Right renal pelvis (tissue), 4 donors: ENCODE results near the gene SIPA1. TPM values are rescaled to one million over a fixed set of nuclear protein-coding genes. Genes with fewer than 3 reads are reported as not detected.

ENCODE experiments used
- DNase-seq, 4 donors: peaks; one replicate each; pipeline ENCODE4 v3.0.0-alpha.2; 2013; ENCODE audit warnings: low read depth in 4 of 4, low spot score in 3 of 4, missing footprints in 1 of 4
- polyA plus RNA-seq, 4 donors: library from polyadenylated mRNA; unstranded; fragments of 120-200 nt; gene quantifications; one replicate each; pipeline ENCODE4 v1.2.1, GENCODE V29; 2013; ENCODE audit not compliant: insufficient read length in 4 of 4

Gene SIPA1
- 10 to 100 TPM; 26.9 to 40.3 (median 30.2) TPM for polyA plus RNA-seq

- DNase-seq: peak in 2 of 4 donors; percentile 70 to 72
Observed at GRCh38 chr11:65637794-65638419, at the start of gene SIPA1. TSS of gene SIPA1 (plus strand) at chr11:65638101. CDS start at chr11:65640922, 2,821 bp downstream.

DNA sequence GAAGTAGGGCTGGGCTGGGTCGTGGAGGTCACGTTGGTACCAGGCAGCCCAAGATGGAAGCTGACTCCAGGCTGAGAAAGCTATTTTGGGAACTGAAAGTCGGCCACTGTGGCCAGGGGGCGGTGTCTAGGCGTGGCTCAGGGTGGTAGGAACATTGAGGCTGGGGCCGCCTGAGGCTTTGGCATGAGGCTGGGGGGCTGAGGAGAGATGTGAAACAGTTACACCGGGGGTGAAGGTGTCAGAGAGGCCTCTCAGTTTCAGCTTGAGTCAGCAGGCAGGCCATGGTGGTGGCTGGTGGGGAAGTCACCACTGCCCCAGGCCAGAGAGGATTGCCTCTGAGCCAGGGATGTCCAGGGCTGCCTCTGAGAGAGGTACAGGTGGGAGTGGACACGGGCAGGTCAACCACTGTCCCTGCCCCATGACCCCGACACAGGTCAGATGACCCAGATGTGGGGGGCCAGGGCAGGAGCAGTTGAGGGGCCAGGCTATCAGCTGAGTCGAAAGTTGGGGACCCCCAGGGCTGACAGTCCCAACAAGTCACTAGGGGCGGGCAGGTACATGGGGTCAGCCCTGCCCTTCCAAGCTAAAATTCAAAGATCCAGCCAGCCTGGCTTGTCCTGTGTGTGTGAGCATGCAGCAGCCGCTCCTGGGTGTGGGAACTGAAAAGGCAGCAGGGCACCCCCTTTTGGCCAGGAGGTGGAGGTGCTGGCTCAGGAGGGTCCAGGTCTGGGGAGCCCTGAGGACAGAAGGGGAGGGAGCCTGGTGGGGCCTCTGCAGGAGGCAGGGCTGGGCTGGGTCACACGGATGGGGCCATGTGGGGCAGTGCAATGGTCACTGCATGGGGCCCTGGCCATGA is 49.5 kb upstream of the SIPA1 start:
- DNase-seq: no peak

DNA sequence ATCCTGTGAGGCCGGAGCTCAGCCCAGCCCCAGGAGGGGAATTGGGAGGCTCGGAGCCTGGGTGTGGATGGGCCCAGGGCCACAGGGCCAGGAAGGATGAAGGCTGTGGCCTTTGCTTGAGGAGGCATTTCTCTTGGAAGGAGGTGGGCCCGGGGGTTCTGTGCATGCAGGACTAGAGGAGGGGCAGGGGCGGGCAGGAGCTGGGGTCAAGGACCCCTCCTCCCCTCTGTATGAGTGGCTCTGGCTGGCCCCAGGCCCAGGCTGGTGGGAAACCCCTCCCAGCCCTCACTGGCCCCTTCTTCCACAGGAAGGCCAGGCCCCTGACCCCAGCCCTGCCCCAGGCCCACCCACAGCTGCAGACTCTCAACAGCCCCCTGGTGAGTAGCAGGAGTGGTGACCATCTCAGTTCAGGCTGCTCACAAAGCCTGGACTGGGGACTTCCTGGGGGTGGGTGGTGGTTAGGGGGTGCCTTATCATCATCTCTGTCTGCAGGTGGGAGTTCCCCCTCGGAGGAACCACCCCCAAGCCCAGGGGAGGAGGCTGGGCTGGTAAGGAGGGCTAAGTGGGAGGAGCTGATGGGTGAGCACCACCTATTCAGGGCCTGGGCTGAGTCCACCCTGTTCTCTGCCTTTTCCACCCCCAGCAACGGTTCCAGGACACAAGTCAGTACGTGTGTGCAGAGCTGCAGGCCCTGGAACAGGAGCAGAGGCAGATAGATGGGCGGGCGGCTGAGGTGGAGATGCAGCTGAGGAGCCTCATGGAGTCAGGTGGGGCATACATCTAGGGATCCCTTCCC is 48.3 kb upstream of the SIPA1 start:
- no peak for DNase-seq

- no peak for DNase-seq
Observed at GRCh38 chr11:65590240-65590738, 47.6 kb upstream of the SIPA1 start.

DNA sequence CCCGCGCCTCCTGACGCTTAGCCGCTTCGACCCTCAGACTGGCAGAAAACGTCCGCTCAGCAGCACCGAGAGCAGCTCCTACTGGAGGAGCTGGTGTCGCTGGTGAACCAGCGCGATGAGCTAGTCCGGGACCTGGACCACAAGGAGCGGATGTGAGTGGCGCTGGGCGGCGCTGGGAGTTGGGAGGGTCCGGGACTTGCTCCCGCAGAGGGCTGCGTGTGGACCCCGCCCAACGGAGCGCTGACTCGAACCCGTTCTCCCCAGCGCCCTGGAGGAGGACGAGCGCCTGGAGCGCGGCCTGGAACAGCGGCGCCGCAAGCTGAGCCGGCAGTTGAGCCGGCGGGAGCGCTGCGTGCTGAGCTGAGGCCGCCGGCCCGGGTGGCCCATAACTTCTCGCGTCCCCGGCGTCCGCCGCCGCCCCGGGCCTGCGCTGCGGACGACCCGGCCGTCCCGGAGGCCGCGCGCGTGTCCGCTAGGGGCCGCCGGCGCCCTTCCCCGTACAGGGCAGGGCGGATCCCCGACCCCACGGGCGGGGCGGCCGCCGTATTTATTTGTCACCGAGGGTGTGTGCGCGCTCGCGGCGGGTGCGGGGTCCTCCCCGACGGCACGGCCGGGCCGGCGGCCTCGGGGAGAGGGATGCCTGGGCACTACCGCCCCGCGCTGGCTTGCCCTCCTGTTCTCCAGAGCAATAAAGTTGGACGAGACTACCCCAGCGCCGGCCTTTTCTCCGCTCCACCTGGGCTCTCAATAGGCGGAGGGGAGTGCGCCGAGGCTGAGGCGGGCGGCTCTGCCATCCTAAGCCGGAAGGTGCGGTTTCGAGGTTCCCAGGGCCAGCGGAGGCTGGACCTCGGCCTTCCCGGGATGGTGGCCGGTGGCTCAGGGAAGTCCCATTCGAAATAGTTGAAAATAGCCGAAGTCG is 45.7 kb upstream of the SIPA1 start:
- no peak for DNase-seq

DNA sequence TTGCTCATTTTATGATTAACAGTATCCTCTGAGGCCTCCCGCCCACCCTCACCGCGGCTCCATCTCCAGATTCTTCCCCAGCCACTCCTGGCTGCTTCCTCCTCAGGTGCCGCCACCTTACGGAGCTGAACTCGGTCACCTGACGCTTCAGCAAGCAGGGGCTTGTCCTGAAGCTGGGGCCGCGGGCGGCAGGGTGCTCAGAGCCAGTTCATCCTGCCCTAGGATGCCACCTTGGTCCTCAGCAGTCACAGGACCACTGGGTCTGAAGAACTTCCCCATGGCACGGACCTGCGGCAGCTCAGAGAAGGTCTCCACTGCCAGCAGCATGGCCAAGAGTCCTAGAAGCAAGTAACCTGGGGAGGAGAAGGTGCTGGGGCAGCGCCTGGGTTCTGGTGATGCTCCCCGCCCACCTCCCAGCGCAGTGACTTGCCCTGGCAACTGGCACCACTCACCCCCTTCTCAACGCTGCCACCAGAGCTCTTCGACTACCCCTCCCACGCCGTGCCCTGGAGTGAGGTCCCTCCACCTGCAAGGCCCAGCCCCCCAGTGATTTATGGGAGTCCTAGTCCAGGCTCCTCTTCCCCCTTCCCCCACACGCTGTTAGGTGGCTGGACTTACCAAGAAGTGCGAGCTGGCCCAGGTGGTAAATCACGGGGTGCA is 44.9 kb upstream of the SIPA1 start:
- DNase-seq: no peak

DNA sequence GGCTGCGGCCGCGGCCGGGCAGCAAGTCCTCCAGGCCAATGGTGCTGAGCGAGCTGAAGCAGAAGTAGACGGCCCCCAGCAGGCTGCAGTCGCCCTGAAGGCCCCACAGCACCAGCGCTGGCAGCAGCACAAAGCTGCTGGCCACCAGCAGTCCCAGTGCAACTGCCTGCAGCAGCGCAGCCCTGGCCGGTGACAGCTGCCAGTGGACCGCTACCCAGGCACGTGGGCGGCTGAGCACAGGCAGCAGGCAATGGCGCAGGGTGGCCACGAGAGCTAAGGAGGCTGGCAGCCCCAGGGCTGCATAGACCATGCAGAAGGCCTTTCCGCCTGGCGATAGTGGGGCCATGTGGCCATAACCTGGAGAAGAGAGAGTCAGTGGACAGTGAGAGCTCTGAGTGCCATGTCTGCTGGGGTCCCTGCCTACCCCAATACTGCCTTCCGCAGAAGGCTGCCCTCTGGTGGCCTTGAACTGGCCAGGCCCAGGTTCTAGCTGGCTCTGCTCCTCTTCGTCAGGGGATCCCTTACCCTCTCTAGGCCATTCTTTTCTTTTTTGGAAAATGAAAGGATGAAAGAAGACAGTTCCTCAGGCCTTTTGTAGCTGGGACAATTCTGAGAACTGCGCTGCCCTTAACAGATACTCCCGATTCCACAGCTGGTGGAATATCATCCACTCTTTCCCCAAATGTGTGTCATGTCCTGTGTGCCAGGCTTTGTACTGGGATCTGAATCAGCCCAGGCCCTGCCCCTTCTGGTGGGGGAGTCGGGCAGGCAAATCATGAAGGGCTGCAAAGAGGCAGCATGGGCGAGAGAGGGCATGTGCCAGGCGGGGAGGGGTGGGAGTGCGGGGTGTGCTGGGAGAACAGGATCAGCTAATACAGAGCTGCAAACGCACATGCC is 44.1 kb upstream of the SIPA1 start:
- DNase-seq: no peak

GRCh38 chr11:65595131-65595530 is 42.8 kb upstream of the SIPA1 start:
- no peak for DNase-seq

DNA sequence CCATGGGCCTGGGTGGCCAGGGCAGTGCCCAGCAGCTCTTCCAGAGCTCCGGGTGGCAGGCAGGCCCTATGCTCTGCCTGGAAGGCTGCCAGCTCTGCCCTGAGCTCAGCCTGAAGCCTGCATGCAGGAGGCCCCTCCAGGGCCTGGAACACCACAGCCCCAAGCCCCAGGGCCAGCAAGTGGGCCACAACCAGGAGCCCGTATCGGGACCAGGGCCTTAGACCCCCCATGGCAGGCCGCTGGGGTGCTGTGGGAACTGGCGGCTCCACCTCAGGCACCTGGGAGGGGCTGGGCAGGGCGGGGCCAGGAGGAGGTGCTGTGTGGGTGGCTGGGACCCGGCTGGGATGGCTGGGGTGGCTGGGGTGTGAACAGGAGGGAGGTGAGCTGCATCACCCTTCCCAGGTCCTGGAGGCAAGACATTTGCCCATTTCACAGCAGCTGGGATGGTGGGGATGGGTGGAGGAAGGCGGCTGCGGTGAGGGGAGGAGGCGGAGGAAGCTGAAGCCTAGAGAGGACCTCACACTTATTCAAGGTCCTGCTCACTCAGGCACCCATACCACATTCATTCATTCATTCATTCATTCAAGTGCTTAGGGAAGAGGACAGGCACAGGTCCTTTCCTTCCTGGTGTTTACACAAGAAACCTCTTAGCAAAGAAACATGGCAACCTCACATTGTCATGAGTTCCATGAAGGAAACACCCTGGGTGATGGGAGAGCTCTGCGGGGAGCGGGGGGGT is 42.2 kb upstream of the SIPA1 start, which contains the start of gene KCNK7:
TSS of gene KCNK7 (minus strand) at position 258 of the 739 bp plus-strand sequence. CDS start at position 230, 28 bp downstream.
- no peak for DNase-seq

DNA sequence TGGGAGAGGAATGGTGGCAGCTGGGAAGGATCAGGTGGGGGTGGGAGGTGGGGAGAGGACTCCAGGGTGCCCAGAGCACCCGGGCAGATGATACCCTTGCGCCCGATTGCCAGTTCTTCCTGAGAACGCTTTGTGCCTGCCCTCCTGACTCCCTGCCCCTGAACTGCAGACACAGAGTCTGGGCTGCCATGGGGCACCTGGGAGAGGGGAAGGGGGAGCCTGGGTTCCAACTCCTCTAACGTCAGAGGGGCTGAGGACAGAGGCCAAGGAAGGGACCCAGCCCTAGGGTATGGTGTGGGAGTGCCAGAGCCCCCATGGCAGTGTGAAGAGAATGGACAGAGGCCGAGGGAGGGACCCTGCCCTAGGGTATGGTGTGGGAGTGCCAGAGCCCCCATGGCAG is 41.4 kb upstream of the SIPA1 start:
- no peak for DNase-seq

DNA sequence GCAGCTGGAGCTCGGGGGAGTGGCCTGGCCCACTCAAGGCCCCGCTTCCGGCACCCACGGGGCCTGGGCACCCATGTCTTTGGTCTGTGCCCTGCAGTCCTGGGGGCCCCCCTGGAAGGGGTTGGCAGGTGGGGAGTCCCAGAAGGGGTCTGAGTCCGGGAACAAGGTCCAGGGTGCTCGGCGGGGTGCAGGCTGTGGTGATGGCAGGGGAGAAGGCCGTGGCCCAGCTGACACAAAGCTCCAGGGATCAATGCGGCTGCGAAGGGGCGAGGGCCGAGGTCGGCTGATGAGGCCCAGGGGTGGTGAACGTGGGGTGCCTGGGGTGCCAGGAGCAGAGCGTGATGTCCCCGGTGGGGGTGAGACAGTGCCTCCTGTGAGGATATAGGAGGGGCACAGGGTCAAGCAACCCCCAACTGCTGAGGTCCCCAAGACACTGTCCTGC is 39.6 kb upstream of the SIPA1 start:
- no peak for DNase-seq

DNA sequence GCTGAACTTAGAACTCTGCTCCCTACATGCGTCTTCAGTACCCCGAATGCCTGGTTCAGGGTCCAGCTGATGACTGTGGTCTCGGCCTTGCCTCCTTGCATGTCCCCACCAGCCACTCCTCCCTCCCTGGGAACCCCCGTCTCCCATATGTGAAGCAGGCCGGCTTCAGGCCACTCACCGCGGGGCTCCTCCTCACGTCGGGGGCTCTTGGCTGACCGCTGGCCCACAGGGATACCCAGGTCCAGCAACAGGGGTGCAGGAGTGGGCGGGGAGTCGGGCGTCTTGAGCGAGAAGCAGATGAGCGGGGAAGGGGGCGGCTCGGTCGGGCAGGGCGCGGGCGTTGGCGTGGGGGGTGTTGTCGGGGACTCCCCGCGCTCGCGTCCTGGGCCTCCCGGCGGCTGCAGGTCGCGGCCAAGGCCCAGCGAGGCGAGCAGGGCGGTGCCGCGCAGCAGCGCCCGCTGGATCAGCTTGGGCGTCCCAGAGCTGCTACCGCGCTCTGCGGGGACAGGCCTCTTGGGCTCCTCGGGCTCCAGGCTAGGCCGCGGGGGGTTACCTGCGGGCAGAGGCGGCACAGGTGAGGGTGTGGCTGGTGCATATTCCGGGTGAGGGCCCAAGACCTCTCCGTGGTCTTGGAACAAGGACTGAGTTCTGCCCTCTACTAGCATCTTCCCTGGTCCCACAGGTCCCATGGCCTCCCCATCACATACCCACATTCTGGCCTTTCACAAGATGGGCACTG is 38.5 kb upstream of the SIPA1 start:
- DNase-seq: no peak

GRCh38 chr11:65599955-65600246 is 38.0 kb upstream of the SIPA1 start:
- no peak for DNase-seq

DNA sequence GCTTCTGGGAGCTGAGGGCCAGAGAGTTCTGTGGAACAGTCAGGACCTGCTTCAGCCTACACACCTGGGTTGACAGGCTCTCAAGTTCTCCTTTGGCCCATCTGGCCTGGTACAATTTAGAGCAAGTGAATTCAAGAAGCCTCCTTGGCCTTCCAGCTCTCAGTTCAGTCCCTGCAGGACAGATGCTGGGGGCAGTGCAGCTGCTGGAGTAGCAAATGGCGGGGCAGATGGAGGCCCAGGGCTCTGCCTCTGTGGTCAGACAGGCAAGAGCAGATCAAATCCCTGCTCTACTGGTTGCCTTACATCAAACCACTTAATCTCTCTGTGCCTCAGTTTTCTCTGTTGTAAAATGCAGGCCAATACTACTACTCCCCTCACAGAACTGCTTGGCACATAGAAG is 33.6 kb upstream of the SIPA1 start:
- no peak for DNase-seq

DNA sequence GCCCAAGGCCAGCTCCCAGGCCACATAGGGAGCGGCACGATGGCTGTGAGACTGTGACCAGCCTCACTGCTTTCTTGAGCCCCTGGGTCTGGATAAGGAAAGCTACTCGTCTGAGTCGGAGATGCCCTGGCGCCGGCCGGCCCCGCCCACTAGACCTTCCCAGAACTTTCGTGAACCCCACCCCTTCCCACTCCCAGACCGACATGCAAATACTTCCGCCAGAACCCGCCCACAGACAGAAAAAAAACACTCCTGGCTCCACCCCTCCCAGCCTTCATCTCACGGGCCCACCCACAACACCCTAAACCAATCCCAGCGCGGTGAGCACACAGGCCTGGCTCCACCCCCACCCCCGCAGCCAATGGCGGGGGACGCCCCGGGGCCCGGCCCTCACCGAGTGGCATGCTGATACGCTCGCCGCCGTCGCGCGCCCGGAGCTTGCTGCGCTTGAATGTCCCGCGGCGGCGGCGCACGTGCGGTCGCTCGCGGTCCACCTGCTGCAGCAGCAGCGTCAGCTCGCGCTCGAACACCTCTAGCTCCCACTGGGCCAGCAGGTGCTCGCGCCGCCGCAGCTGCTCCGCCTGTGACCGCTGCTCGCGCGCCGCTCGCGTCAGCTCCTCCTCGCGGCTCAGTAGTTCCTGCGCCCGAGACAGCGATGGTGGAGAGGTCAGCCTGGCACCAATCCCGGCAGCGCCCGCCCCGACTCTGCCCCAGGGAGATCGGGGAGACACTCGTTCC is 30.9 kb upstream of the SIPA1 start:
- peak; percentile 78 to 92 (median 90) for DNase-seq
